CD14-positive monocyte (primary cell): ENCODE measurements around the gene SGCD. TPM values are rescaled to one million over a fixed set of nuclear protein-coding genes. Genes with fewer than 3 reads are reported as not detected.

Source experiments
- DNase-seq, 3 donors: peaks; one replicate each; pipeline ENCODE4 v3.0.0-alpha.2; 2011 to 2022
- H2AFZ ChIP-seq: 2 replicates; pipeline ENCODE4 v1.6.0; 2012; ENCODE audit warnings: mild to moderate bottlenecking, low read depth, low read length, inconsistent platforms; ENCODE audit not compliant: insufficient read depth, poor library complexity, severe bottlenecking
- H3K27ac ChIP-seq, 2 donors: 1 replicate in 1 of 2; 2 replicates in 1 of 2; pipeline ENCODE4 v1.5.1; 2012 to 2013; ENCODE audit warnings: low read length in 2 of 2, control low read depth in 1 of 2, inconsistent platforms in 1 of 2, low read depth in 1 of 2, mild to moderate bottlenecking in 1 of 2
- H3K27me3 ChIP-seq, 2 donors: one replicate each; pipeline versions ENCODE4 v1.6.0 to v1.6.1; 2011 to 2013; ENCODE audit warnings: low read length in 2 of 2; ENCODE audit not compliant: control insufficient read depth in 2 of 2, insufficient read depth in 2 of 2
- H3K36me3 ChIP-seq, 2 donors: replicated peaks in 1 of 2; 1 replicate in 1 of 2; 2 replicates in 1 of 2; pipeline versions ENCODE4 v1.5.1 to v1.6.1; 2012 to 2013; ENCODE audit warnings: low read length in 2 of 2, control low read depth in 1 of 2, inconsistent platforms in 1 of 2, mild to moderate bottlenecking in 1 of 2; ENCODE audit not compliant: insufficient read depth in 2 of 2, control insufficient read depth in 1 of 2
- H3K4me1 ChIP-seq, 2 donors: 1 replicate in 1 of 2; 2 replicates in 1 of 2; pipeline versions ENCODE4 v1.5.1 to v1.6.1; 2012 to 2013; ENCODE audit warnings: low read length in 2 of 2, control low read depth in 1 of 2, inconsistent platforms in 1 of 2, mild to moderate bottlenecking in 1 of 2, moderate library complexity in 1 of 2; ENCODE audit not compliant: insufficient read depth in 2 of 2, control insufficient read depth in 1 of 2
- H3K4me2 ChIP-seq: replicated peaks from 2 replicates; pipeline ENCODE3; 2012; ENCODE audit warnings: low read length, moderate library complexity, mild to moderate bottlenecking; ENCODE audit not compliant: poor library complexity, severe bottlenecking; ENCODE audit errors: extremely low read depth
- H3K4me3 ChIP-seq, 3 experiments: fragments of 200-600 bp in 1 of 3; sonication (generic) in 1 of 3; replicated peaks in 1 of 3; 1 replicate in 2 of 3; 2 replicates in 1 of 3; pipeline ENCODE4 v1.5.1; 2011 to 2013; ENCODE audit warnings: low read length in 3 of 3, mild to moderate bottlenecking in 3 of 3, control low read depth in 2 of 3, low read depth in 2 of 3, inconsistent platforms in 1 of 3, moderate library complexity in 1 of 3
- H3K79me2 ChIP-seq: 2 replicates; pipeline ENCODE4 v1.6.0; 2012; ENCODE audit warnings: mild to moderate bottlenecking, control low read depth, inconsistent platforms, low read length, moderate library complexity; ENCODE audit not compliant: insufficient read depth
- H3K9ac ChIP-seq: 2 replicates; pipeline ENCODE4 v1.6.0; 2017; ENCODE audit warnings: low read length, mild to moderate bottlenecking; ENCODE audit not compliant: insufficient read depth, poor library complexity, severe bottlenecking
- H3K9me3 ChIP-seq, 2 donors: replicated peaks in 1 of 2; 1 replicate in 1 of 2; 2 replicates in 1 of 2; pipeline versions ENCODE4 v1.5.1 to v1.6.1; 2012 to 2013; ENCODE audit warnings: low read length in 2 of 2, control low read depth in 1 of 2; ENCODE audit not compliant: control insufficient read depth in 1 of 2, insufficient read depth in 1 of 2
- H4K20me1 ChIP-seq: 2 replicates; pipeline ENCODE4 v1.6.0; 2012; ENCODE audit warnings: mild to moderate bottlenecking, low read length, control low read depth, moderate library complexity; ENCODE audit not compliant: insufficient read depth
- H3K27ac Mint-ChIP-seq, 7 donors: one replicate each; pipeline ENCODE4 v1.8.0; 2020; ENCODE audit warnings: mild to moderate bottlenecking in 7 of 7, mixed read lengths in 7 of 7, moderate library complexity in 6 of 7, inconsistent platforms in 2 of 7
- H3K27me3 Mint-ChIP-seq, 3 donors: one replicate each; pipeline ENCODE4 v1.8.0; 2021 to 2022; ENCODE audit warnings: low read depth in 3 of 3, mild to moderate bottlenecking in 3 of 3, mixed read lengths in 3 of 3, moderate library complexity in 3 of 3, inconsistent platforms in 1 of 3
- H3K36me3 Mint-ChIP-seq, 2 donors: one replicate each; pipeline ENCODE4 v1.8.0; 2020; ENCODE audit warnings: mixed read lengths in 2 of 2, inconsistent platforms in 1 of 2, mild to moderate bottlenecking in 1 of 2
- H3K4me1 Mint-ChIP-seq: one replicate; pipeline ENCODE4 v1.8.0; 2020; ENCODE audit warnings: mild to moderate bottlenecking, mixed read lengths
- H3K4me3 Mint-ChIP-seq, 2 donors: one replicate each; pipeline ENCODE4 v1.8.0; 2020; ENCODE audit warnings: mild to moderate bottlenecking in 2 of 2, mixed read lengths in 2 of 2, moderate library complexity in 1 of 2
- H3K9me3 Mint-ChIP-seq, 7 donors: one replicate each; pipeline ENCODE4 v1.8.0; 2020 to 2022; ENCODE audit warnings: mixed read lengths in 7 of 7, mild to moderate bottlenecking in 6 of 7, moderate library complexity in 6 of 7, inconsistent platforms in 2 of 7
- WGBS: methylation state at CpG from one replicate; pipeline ENCODE4 v1.1.5; 2013; ENCODE audit warnings: missing lambda C conversion rate; ENCODE audit not compliant: insufficient coverage; 5-methylcytosine and 5-hydroxymethylcytosine counted together
- intact Hi-C, 2 donors: fragments of 100-400 bp; cut with micrococcal nuclease; formaldehyde crosslinking; loops; one replicate each; pipeline versions ENCODE4 v1.15.0 to v1.15.1; 2023
- polyA plus RNA-seq, 3 donors: library from polyadenylated mRNA; depleted of rRNA in 1 of 3; unstranded in 2 of 3; stranded (reverse) in 1 of 3; fragments of 300-500 nt in 2 of 3; fragments of >200 nt in 1 of 3; fragmentation: Illumina TruSeq in 2 of 3; gene quantifications; 1 replicate in 2 of 3; 2 replicates in 1 of 3; pipeline ENCODE4 v1.2.3, GENCODE V29; 2012 to 2021
- TF ChIP-seq, protein P1 (sequence below): fragments of 200-600 bp; IDR thresholded peaks from one replicate; pipeline ENCODE4 v1.8.0; 2022; ENCODE audit warnings: antibody characterized with exemption, mild to moderate bottlenecking

Gene SGCD
- polyA plus RNA-seq, 3 donors, result not detected

DNA sequence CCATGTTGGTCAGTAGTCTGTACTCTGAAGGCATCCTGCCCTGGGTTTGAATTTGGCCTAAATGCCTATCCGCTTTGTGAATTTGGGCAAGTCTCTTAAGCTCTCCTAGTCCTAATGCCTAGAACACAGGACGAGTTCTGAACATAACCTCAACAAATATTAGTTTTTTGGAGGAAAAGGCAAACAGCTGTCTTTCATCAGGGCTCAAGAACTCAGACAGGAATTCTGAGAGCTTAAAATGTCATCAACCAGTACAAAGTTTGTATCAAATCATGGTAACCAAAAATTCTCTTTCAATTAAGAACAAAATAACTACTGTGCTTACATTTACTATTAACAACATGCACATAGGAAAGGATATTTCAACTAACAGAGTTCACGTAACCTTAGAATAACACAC, 340.7 kb downstream of the SGCD start:
- Mint-ChIP-seq H3K27ac (no peak overlapping the region), H3K27me3 (peaks cover 0 to 1% (median 1%) of the 10 kb centered on the region in 3 donors), H3K9me3 (peaks cover 0 to 2% (median 0%) of the 10 kb centered on the region in 7 donors), H3K4me3 (no peak overlapping the region), H3K4me1 (no peaks in the 10 kb centered on the region), H3K36me3 (no peaks in the 10 kb centered on the region)
- no peaks in the 10 kb centered on the region for H3K9me3 ChIP-seq
- TF ChIP-seq, protein P1, sequence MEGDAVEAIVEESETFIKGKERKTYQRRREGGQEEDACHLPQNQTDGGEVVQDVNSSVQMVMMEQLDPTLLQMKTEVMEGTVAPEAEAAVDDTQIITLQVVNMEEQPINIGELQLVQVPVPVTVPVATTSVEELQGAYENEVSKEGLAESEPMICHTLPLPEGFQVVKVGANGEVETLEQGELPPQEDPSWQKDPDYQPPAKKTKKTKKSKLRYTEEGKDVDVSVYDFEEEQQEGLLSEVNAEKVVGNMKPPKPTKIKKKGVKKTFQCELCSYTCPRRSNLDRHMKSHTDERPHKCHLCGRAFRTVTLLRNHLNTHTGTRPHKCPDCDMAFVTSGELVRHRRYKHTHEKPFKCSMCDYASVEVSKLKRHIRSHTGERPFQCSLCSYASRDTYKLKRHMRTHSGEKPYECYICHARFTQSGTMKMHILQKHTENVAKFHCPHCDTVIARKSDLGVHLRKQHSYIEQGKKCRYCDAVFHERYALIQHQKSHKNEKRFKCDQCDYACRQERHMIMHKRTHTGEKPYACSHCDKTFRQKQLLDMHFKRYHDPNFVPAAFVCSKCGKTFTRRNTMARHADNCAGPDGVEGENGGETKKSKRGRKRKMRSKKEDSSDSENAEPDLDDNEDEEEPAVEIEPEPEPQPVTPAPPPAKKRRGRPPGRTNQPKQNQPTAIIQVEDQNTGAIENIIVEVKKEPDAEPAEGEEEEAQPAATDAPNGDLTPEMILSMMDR, result no peak
- no peaks in the 10 kb centered on the region for H3K4me1 ChIP-seq
- H2AFZ ChIP-seq, result no peak overlapping the region
- no peak overlapping the region for H3K4me3 ChIP-seq
- 100% methylated on average over 1 of the region's 3 CpGs for WGBS
- intact Hi-C loops, result no loop called here
- H3K36me3 ChIP-seq, result no peaks in the 10 kb centered on the region
- H3K79me2 ChIP-seq, result no peaks in the 10 kb centered on the region
- DNase-seq, result no peak
- no peaks in the 10 kb centered on the region for H3K27me3 ChIP-seq
- no peak overlapping the region for H3K4me2 ChIP-seq
- H4K20me1 ChIP-seq, result no peaks in the 10 kb centered on the region
- H3K27ac ChIP-seq, result no peak overlapping the region
- H3K9ac ChIP-seq, result no peak overlapping the region

DNA sequence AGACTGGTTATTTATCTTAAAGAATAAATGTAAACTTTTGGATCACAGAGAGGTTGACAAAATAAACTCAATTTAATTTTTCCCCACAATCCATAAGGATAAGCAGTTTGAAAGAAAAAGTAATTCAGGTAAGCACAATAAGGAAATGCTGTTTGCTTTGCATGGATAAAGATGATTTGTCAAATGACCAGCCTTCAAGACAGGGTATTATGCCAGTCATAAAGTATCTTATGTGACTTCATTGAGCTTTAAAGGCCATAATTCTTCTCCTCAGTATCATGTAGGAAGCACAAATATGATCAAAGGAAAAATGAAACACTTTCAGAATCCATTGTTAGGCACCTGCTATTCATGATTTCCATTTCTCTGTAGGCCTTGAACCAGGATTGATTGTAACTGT, 342.5 kb downstream of the SGCD start:
- no peak for DNase-seq

More for the DNA sequence above, 342.5 kb downstream of the SGCD start:
- no peak overlapping the region for H3K9ac ChIP-seq
- no peak overlapping the region for H3K4me3 Mint-ChIP-seq
- H3K27me3 Mint-ChIP-seq, result peaks cover 0 to 1% (median 1%) of the 10 kb centered on the region in 3 donors
- no peak overlapping the region for H2AFZ ChIP-seq
- H3K4me2 ChIP-seq, result no peak overlapping the region
- no peak overlapping the region for H3K27ac Mint-ChIP-seq
- no peaks in the 10 kb centered on the region for H3K4me1 Mint-ChIP-seq
- H3K79me2 ChIP-seq, result no peaks in the 10 kb centered on the region
- H3K27me3 ChIP-seq, result no peaks in the 10 kb centered on the region
- no peak overlapping the region for H3K27ac ChIP-seq
- intact Hi-C loops, result no loop called here
- no peaks in the 10 kb centered on the region for H3K36me3 ChIP-seq
- peaks cover 0 to 2% (median 0%) of the 10 kb centered on the region in 7 donors for H3K9me3 Mint-ChIP-seq
- H4K20me1 ChIP-seq, result no peaks in the 10 kb centered on the region
- no peaks in the 10 kb centered on the region for H3K9me3 ChIP-seq
- TF ChIP-seq, protein P1, result no peak
- no peaks in the 10 kb centered on the region for H3K4me1 ChIP-seq
- H3K36me3 Mint-ChIP-seq, result no peaks in the 10 kb centered on the region
- H3K4me3 ChIP-seq, result no peak overlapping the region
